GM12865 (cell line): Measurements from ENCODE around the gene ARNT2.

Experiments
- DNase-seq: peaks from one replicate; pipeline ENCODE4 v3.0.0; 2010; ENCODE audit warnings: low read depth
- H3K4me3 ChIP-seq: 2 replicates; pipeline ENCODE4 v1.5.1; 2011; ENCODE audit warnings: mild to moderate bottlenecking, low read depth, low read length, control low read depth
- CTCF ChIP-seq: IDR thresholded peaks from 2 replicates; pipeline ENCODE4 v1.5.1; 2011; ENCODE audit warnings: low read length, control low read depth, low read depth, inconsistent platforms; ENCODE audit not compliant: insufficient read depth; ENCODE audit errors: missing control alignments

ARNT2 gene

GRCh38 chr15:80620141-80620540 is 216.0 kb downstream of the ARNT2 start:
- DNase-seq, result no peak
- no peak overlapping the region for H3K4me3 ChIP-seq
- TF ChIP-seq CTCF, result no peak

GRCh38 chr15:80620931-80621330 is 216.7 kb downstream of the ARNT2 start:
- DNase-seq, result no peak
- TF ChIP-seq CTCF, result no peak
- no peak overlapping the region for H3K4me3 ChIP-seq

- no peak for DNase-seq
- no peak overlapping the region for H3K4me3 ChIP-seq
- no peak for TF ChIP-seq CTCF
These were observed 222.5 kb downstream of the ARNT2 start for GRCh38 chr15:80626643-80627120.

- no peak for TF ChIP-seq CTCF
- no peak overlapping the region for H3K4me3 ChIP-seq
- no peak for DNase-seq
These were observed 225.2 kb downstream of the ARNT2 start for GRCh38 chr15:80629355-80629754.

- H3K4me3 ChIP-seq, result no peak overlapping the region
- no peak for TF ChIP-seq CTCF
- no peak for DNase-seq
These were observed 226.8 kb downstream of the ARNT2 start for GRCh38 chr15:80630981-80631380.

GRCh38 chr15:80633221-80633620 is 229.0 kb downstream of the ARNT2 start:
- no peak overlapping the region for H3K4me3 ChIP-seq
- TF ChIP-seq CTCF, result no peak
- no peak for DNase-seq

GRCh38 chr15:80635953-80636352 is 231.8 kb downstream of the ARNT2 start:
- TF ChIP-seq CTCF, result no peak
- H3K4me3 ChIP-seq, result no peak overlapping the region
- no peak for DNase-seq
